K562 (cell line): ENCODE data around the gene ALKBH3. TPM values are rescaled to one million over a fixed set of nuclear protein-coding genes. Genes with fewer than 3 reads are reported as not detected.

ENCODE experiments used
- ARID3A ChIP-seq: IDR thresholded peaks from 2 replicates; pipeline ENCODE4 v1.6.1; 2012; ENCODE audit warnings: low read depth, low read length, improper control_type of control experiment, borderline replicate concordance
- CHAMP1 ChIP-seq: fragments of 450-650 bp; IDR thresholded peaks from 2 replicates; pipeline ENCODE4 v1.6.1; 2016; ENCODE audit warnings: mild to moderate bottlenecking
- DEAF1 ChIP-seq: fragments of 450-650 bp; formaldehyde crosslinking; IDR thresholded peaks from 2 replicates; pipeline ENCODE4 v1.4.0; 2020; ENCODE audit warnings: mild to moderate bottlenecking, moderate library complexity
- HMGXB4 ChIP-seq: sonication (generic); formaldehyde crosslinking; IDR thresholded peaks from 2 replicates; pipeline ENCODE4 v1.8.1; 2023; ENCODE audit warnings: mild to moderate bottlenecking, missing genetic modification reagents
- ILF3 ChIP-seq: fragments of 450-650 bp; IDR thresholded peaks from 2 replicates; pipeline ENCODE4 v1.6.1; 2018; ENCODE audit warnings: antibody characterized with exemption, mild to moderate bottlenecking, moderate library complexity, borderline replicate concordance
- MAFF ChIP-seq: IDR thresholded peaks from 2 replicates; pipeline ENCODE4 v1.6.1; 2012; ENCODE audit warnings: low read length, improper control_type of control experiment
- MCM2 ChIP-seq: fragments of 450-650 bp; IDR thresholded peaks from 2 replicates; pipeline ENCODE4 v1.6.1; 2017; ENCODE audit warnings: low read depth, mild to moderate bottlenecking
- MYNN ChIP-seq, 2 experiments: sonication (generic); formaldehyde crosslinking in 1 of 2; IDR thresholded peaks; 2 replicates each; pipeline versions ENCODE4 v1.5.0 to v1.6.1; 2016 to 2020; ENCODE audit warnings: antibody characterized with exemption in 1 of 2, missing genetic modification reagents in 1 of 2
- NR2C1 ChIP-seq, 2 experiments: fragments of 450-650 bp; IDR thresholded peaks; 2 replicates each; pipeline ENCODE4 v1.6.1; 2017; ENCODE audit warnings: mild to moderate bottlenecking in 2 of 2, antibody characterized with exemption in 1 of 2, inconsistent platforms in 1 of 2, missing compliant biosample characterization in 1 of 2, missing genetic modification characterization in 1 of 2
- SP2 ChIP-seq: IDR thresholded peaks from 2 replicates; pipeline ENCODE4 v1.6.1; 2011; ENCODE audit warnings: mild to moderate bottlenecking, low read depth, low read length, moderate library complexity; ENCODE audit not compliant: poor library complexity, severe bottlenecking; ENCODE audit errors: extremely low read depth
- SRSF7 ChIP-seq: fragments of 200-400 bp; formaldehyde crosslinking; optimal IDR thresholded peaks from 2 replicates; pipeline ENCODE3; 2017; ENCODE audit warnings: mild to moderate bottlenecking, low read depth, low read length
- ZHX1 ChIP-seq: fragments of 150-350 bp; conservative IDR thresholded peaks from 2 replicates; pipeline ENCODE4 v1.6.1; 2014; ENCODE audit warnings: low read length
- ZNF316 ChIP-seq: fragments of 450-650 bp; IDR thresholded peaks from 2 replicates; pipeline ENCODE4 v1.6.1; 2016
- polyA plus RNA-seq, 8 experiments: library from polyadenylated mRNA; depleted of rRNA in 4 of 8; stranded (reverse) in 5 of 8; unstranded in 3 of 8; fragments of >200 nt; fragmentation: Nextera tagmentation in 2 of 8; fragmentation: Illumina TruSeq in 1 of 8; extraction: Ambion mirVana in 2 of 8; extraction: Trizol in 1 of 8; gene quantifications; 2 replicates each; pipeline versions ENCODE4 v1.2.1 to v1.2.3, GENCODE V29; 2011 to 2014; ENCODE audit warnings: inconsistent platforms in 1 of 8, missing spikeins in 1 of 8
- total RNA-seq, 7 experiments: library from RNA; depleted of rRNA in 6 of 7; stranded (reverse); fragments of >200 nt in 6 of 7; fragmentation: Illumina TruSeq in 2 of 7; extraction: Trizol in 2 of 7; gene quantifications; 2 replicates each; pipeline versions ENCODE4 v1.2.1 to v1.2.3, GENCODE V29; 2011 to 2021; ENCODE audit warnings: low replicate concordance in 1 of 7

The ALKBH3 gene
- total and polyA plus RNA-seq, 9 of the 15 experiments (the other 6 are each of a cell fraction or from before 2014, with no cell fraction given) = 16.0 to 49.9 (median 36.5) TPM

GRCh38 chr11:43880640-43881159, at the start of gene ALKBH3 (continued):
- TF ChIP-seq CHAMP1 (peak; percentile 99), NR2C1 (IDR thresholded peaks at IDR 0.05) (peak; percentile 83), NR2C1 (tag; IDR thresholded peaks at IDR 0.05) (peak; percentile 94), MAFF (no peak), SP2 (no peak), MYNN (IDR thresholded peaks at IDR 0.05) (no peak), MYNN (CRISPR knock-in tag; IDR thresholded peaks at IDR 0.05) (no peak), SRSF7 (no peak), ZNF316 (peak; percentile 51; the same call in 1 of the 2 replicates), ZHX1 (no peak), HMGXB4 (CRISPR knock-in tag) (no peak), ILF3 (no peak), ARID3A (no peak), MCM2 (no peak), DEAF1 (no peak)
